ENCODE results near the gene GBX2.

GRCh38 chr2:236195726-236196125 lies 27.5 kb upstream of the GBX2 start:
- no peak for TF ChIP-seq CTCF (IDR thresholded peaks at IDR 0.05)
- TF ChIP-seq EZH2 (IDR thresholded peaks at IDR 0.05; ENCODE audit: borderline replicate concordance, insufficient read depth, low read depth, low read length, poor library complexity, severe bottlenecking): no peak

Measured in B cell (primary cell).